ENCODE data around the gene CIPC.

CIPC gene

GRCh38 chr14:77126461-77126990 is 28.5 kb downstream of the CIPC start:
- DNase-seq (ENCODE audit: low read depth), result no peak

DNA sequence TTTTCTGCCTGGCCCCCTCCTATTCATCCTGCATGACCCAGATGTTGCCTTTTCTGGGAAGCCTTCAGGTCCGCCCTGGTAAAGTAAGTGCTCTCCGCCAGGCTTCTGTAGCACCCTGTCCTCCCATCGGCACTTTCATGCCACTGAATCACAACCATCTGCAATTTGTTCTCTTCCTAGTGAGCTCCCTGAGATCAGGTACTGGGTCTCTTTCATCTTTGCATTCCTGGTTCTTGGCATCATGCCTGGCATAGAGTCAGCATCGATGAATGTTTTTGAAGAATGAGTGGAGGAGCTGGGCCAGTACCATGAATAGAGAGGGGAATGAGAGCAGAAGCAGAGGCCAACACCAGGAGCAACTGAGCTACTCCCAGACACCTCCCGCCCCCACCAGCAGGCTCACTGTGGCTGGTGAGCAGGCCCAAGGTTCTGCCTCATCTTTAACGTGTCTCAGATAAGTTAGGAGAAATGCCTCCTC is 30.4 kb downstream of the CIPC start:
- DNase-seq (ENCODE audit: low read depth), result no peak

- no peak for DNase-seq (ENCODE audit: low read depth)
These were observed 32.3 kb downstream of the CIPC start for GRCh38 chr14:77130386-77130785.

DNA sequence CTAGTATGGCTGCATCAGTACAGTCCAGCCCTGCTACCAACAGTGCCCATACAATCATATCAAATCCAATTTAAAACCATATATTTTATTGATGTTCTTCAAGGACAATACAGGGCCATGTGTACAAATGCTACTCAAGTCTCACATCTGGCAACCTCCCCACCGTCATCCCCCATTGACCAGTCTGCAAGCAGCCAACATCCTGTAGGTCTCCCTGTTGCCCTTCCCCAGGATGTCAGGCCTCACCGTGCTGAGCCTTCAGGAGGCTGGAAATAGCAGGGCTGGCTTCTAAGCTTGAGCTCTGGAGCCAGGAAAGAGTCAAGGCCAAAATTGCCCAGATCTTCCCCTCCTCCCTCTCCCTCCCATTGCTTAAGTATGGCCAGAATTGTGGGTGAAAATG is 33.1 kb downstream of the CIPC start:
- DNase-seq (ENCODE audit: low read depth), result no peak

- no peak for DNase-seq (ENCODE audit: low read depth)
These were observed 33.9 kb downstream of the CIPC start for GRCh38 chr14:77131871-77132486.

DNA sequence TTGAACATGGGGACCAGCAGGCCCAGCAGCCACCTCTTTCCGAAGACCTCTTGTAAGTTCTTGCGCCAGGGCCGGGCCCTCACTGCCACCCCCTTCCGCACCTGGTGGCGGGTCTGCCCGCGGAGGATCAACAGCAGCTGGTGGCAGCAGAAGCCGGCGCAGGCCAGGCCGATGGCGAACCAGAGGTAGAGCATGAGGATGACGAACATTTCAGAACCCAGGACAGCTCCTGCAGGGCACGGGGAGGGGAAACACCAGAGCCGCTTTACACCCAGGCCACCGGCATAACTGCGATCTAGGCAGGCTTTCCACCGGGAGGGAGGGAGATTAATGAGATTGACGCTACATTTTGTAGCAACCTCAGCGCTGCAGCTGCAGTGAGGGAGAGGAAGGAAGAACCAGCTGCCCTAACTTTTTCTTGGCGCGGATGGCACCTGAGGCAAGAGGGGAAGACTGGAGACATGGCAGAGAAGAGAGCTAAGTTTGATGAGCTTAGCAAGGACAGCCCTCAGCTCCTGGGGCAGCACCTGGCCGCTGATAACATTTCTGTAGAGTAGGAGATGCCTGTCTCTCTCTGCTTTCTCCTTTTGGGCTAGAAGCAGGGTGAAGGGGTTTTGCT is 35.8 kb downstream of the CIPC start:
- peak; percentile 17 for DNase-seq (ENCODE audit: low read depth)

GRCh38 chr14:77139022-77139421 is 41.0 kb downstream of the CIPC start:
- no peak for DNase-seq (ENCODE audit: low read depth)

DNA sequence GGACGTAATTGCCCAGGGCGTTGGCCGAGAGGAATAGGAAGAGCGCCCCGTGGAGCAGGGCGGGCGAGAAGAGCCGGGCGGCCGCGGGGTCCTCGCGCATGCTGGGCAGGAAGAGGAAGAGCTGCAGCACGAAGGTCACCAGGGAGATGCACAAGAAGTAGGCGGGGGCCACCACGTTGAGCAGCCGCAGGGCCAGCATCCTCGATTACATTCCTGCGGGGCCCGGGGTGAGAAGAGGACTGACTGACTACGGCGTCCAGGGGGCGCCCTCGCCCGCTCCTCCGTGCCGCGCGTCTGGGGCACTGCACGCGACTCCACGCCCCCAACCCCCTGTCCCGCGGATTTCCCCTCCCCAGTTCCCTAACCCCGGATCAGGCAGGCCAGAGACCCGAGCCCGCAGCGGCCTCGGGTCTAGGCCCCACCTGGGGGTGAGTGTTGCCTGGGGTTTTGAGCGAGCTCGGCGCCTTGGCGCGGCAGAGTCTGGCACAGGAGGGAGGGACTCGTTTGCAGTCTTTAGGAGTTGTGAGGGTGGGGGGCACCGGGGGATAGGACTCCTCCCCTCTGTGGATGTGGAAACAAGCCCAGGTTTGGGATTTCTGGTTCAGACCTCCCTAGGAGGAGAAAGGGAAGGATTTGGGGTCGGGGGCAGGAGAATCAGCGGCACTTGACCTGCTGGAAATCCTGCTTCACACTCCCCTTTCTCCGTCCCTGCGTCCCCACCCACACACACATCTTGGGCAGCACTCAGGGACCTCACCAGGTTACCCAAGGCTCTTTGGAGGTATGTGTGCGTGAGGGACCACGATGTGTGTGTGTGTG is 41.7 kb downstream of the CIPC start:
- peak; percentile 8 for DNase-seq (ENCODE audit: low read depth)

DNA sequence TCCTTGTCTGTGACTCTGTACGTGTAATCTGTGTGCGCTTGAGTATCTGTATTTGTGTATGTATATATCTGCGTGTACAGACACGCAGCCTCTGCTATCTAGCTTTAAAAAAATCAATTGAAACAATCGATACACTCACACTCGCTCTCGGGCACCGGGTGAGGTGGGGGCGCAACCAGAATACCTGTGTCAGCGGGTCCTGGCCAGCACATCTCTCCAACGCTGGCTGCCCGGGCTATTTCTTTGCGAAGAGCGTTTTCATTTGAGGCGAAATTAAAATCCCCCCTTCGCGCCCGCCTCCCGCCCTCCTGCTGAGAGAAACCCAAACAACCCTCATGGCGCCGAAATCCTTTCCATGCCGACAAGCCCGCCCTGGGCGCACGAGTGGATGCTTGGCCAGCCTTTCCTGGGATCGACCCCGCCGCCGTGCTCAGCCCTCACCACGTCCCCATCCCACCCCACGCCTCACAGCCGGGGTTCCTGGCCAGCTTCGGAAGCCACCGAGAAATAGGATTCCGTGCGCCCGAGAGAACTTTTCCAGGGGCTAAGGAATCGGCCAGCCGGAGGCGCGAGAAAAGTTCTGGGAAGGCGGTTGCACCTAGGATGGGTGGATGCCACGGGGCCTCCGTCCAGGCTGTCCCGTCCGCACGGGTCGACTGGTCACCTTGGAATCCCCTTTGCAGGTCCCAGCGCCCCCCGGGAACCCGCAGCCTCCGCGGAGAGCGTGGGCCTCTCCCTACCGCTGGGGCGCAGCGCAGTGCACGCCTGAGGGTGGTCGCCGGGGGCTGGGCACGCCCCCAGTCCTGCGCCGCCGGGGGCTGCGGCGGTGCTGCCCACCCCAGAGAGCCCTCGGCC is 42.5 kb downstream of the CIPC start:
- DNase-seq (ENCODE audit: low read depth), result no peak

GRCh38 chr14:77141214-77142004 is 43.4 kb downstream of the CIPC start, which contains the start of gene ZDHHC22:
Gene ZDHHC22, minus strand, starts transcription at chr14:77141791. Its CDS starts 2,053 bp downstream, at chr14:77139738.
- no peak for DNase-seq (ENCODE audit: low read depth)

DNA sequence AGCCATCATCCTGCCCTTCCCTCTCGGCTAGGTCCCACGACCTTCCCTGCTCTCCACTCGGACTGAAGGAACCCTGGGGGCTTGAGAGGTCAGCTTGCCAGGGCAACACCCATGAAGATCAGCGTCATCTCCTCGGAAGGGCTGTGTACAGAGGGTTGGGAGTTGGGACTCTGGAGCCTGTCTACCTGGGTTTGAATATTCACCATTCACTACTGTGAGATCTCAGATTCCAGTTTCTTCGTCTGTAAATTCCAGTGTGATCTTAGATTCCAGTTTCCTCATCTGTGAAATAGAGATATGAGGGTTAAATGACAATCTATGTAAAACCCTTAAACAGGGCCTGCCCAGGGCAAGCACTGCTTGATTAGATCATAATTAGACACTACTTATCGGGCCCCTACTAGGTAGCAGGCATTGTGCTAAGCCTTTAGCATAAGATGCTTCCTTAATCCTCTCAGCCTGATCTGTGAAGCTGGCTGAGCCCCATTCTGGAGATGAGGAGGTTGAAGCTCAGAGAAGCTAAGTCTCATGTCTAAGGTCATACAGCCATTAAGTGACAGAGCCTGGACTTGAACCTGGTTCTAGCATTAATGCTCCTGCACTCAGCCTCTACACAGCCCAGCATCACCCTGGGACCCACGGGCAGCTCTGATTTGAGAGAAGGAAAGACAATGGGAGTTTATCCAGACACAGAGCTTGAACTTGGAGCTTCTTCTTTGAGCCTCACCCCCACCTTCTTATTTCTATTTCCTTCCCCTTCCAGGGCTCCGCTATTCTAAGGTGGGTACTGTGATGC is 44.1 kb downstream of the CIPC start:
- DNase-seq (ENCODE audit: low read depth), result no peak

DNA sequence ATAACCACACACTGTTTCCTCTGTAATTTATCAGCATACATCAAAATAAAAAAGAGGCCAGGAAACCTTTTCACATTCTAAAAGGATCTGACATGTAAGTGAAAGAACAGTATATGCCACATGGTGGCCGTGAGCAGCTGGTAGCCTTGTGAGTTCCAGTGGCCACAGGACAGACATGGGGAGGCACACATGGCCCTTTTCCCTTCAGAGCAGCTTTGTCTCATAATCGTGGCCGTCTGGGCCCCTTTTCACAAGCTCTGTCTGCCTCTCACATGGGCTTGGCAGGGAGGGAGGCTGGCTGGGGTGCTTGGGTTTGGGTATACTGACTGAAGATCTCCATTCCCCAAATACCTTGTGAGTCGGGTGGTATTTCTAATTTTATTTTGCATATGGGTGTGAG is 45.0 kb downstream of the CIPC start:
- no peak for DNase-seq (ENCODE audit: low read depth)

- DNase-seq (ENCODE audit: low read depth), result no peak
These were observed 46.5 kb downstream of the CIPC start for GRCh38 chr14:77144412-77145115.

GRCh38 chr14:77145975-77146740 is 48.1 kb downstream of the CIPC start:
- no peak for DNase-seq (ENCODE audit: low read depth)

- no peak for DNase-seq (ENCODE audit: low read depth)
These were observed 50.6 kb downstream of the CIPC start for GRCh38 chr14:77148510-77149231.

GRCh38 chr14:77151245-77151644 is 53.2 kb downstream of the CIPC start:
- DNase-seq (ENCODE audit: low read depth), result no peak

- DNase-seq (ENCODE audit: low read depth), result no peak
These were observed 54.0 kb downstream of the CIPC start for GRCh38 chr14:77151918-77152588.

All from stimulated activated CD8-positive, alpha-beta memory T cell treated with anti-CD3 and anti-CD28 coated beads, Interleukin-12 subunit alpha, Interleukin-12 subunit beta, amount 100 ng/mL, for 1 hour (primary cell).